ENCODE data around the gene CLIC4. TPM values are rescaled to one million over a fixed set of nuclear protein-coding genes. Genes with fewer than 3 reads are reported as not detected.

CLIC4 gene
- total and polyA plus RNA-seq, 10 of the 15 experiments (the other 5 are each of a cell fraction or from before 2014, with no cell fraction given) = 20.4 to 107 (median 69.6) TPM

GRCh38 chr1:24868016-24868875, 123.0 kb downstream of the CLIC4 start (continued):
- TF ChIP-seq FOXK2 (IDR thresholded peaks at IDR 0.05) (no peak), BACH1 (IDR thresholded peaks at IDR 0.05; ENCODE audit: borderline replicate concordance) (no peak), POLR2AphosphoS5 (IDR thresholded peaks at IDR 0.05; ENCODE audit: low read length) (no peak)

GRCh38 chr1:24870551-24871195, 125.4 kb downstream of the CLIC4 start:
- no peaks in the 10 kb centered on the region for H4K20me1 ChIP-seq (ENCODE audit: control insufficient read depth, insufficient read depth)
- RAD21 ChIA-PET (ENCODE audit: unreplicated experiment) = interaction anchor here (2.1 kb wide), 1 partner anchor 28 kb away, joined by 4 read pairs; no protein-coding TSS in a partner anchor
- no peak overlapping the region for H3K9ac ChIP-seq (ENCODE audit: control insufficient read depth, insufficient read depth, low read length)
- no peaks in the 10 kb centered on the region for H3K36me3 ChIP-seq (ENCODE audit: control insufficient read depth in 2 of 2, insufficient read depth in 2 of 2, low read length in 1 of 2)
- POLR2A ChIA-PET = no interaction called here
- peaks cover 3 to 7% of the 10 kb centered on the region in 2 experiments for H3K27me3 ChIP-seq (replicated peaks in 1 of 2; ENCODE audit: control insufficient read depth in 2 of 2, insufficient read depth in 2 of 2, low read length in 1 of 2)
- BruUV-seq (replicated peaks) = no TSS peak
- in situ Hi-C loops (cut with MboI) (no loop called here), intact Hi-C loops (cut with micrococcal nuclease; ENCODE audit: unreplicated experiment) (no loop called here)
- no peak overlapping the region for H3K4me3 ChIP-seq
- H3K4me2 ChIP-seq (ENCODE audit: control insufficient read depth, insufficient read depth) = peak overlapping the region; percentile 56
- H3K27ac ChIP-seq (ENCODE audit: control insufficient read depth, insufficient read depth) = no peak overlapping the region
- FAIRE-seq = no peak
- no peak for DNase-seq (ENCODE audit: low read depth, low spot score)
- CTCF ChIA-PET = interaction anchor here (0.9 kb wide), 1 partner anchor 28 kb away, joined by 3 read pairs; no protein-coding TSS in a partner anchor
- no peaks in the 10 kb centered on the region for H3K9me3 ChIP-seq (replicated peaks; ENCODE audit: control insufficient read depth, insufficient read depth, low read length)
- peaks cover 7% of the 10 kb centered on the region for H3K4me1 ChIP-seq (ENCODE audit: control insufficient read depth, insufficient read depth, low read length)
- H2AFZ ChIP-seq (ENCODE audit: control insufficient read depth, low read depth, low read length) = no peak overlapping the region
- no peak for TF ChIP-seq IKZF1 (conservative IDR thresholded peaks at IDR 0.05)
- TF ChIP-seq CREB1 (IDR thresholded peaks at IDR 0.05; ENCODE audit: low read depth) = no peak
- no peak for TF ChIP-seq SRF (IDR thresholded peaks at IDR 0.05; ENCODE audit: low read depth in 2 of 2, low read length in 2 of 2)
- TF ChIP-seq YY1 (IDR thresholded peaks at IDR 0.05; ENCODE audit: low read depth, low read length) = no peak
- no peak for TF ChIP-seq HDAC2 (IDR thresholded peaks at IDR 0.05)
- TF ChIP-seq FOXK2 (IDR thresholded peaks at IDR 0.05) = no peak
- TF ChIP-seq CHD1 (IDR thresholded peaks at IDR 0.05; ENCODE audit: low read depth, low read length) = no peak
- TF ChIP-seq CBFB (IDR thresholded peaks at IDR 0.05; ENCODE audit: low read depth) = no peak
- TF ChIP-seq FOS (IDR thresholded peaks at IDR 0.05; ENCODE audit: borderline replicate concordance, extremely low read depth, insufficient read length) = no peak
- no peak for TF ChIP-seq ZBED1 (IDR thresholded peaks at IDR 0.05; ENCODE audit: borderline replicate concordance)
- TF ChIP-seq MXI1 (IDR thresholded peaks at IDR 0.05; ENCODE audit: low read depth, low read length) = no peak
- TF ChIP-seq SREBF1 (IDR thresholded peaks at IDR 0.05; ENCODE audit: low read length) = no peak
- no peak for TF ChIP-seq BCL11A (IDR thresholded peaks at IDR 0.05; ENCODE audit: low read depth, low read length)
- no peak for TF ChIP-seq PML (IDR thresholded peaks at IDR 0.05; ENCODE audit: low read length)
- no peak for TF ChIP-seq POU2F2 (IDR thresholded peaks at IDR 0.05; ENCODE audit: borderline replicate concordance, low read depth, low read length)
- SMC1A ChIA-PET (ENCODE audit: uncharacterized antibody, unreplicated experiment) = no interaction called here
- WGBS (ENCODE audit: insufficient coverage, insufficient replicate concordance, low lambda C conversion rate, missing lambda C conversion rate) = 22% methylated on average over 20 of the region's 20 CpGs
- peak; percentile 63 for ATAC-seq
- H3K79me2 ChIP-seq (ENCODE audit: control insufficient read depth, insufficient read depth, low read length) = no peaks in the 10 kb centered on the region
